ENCODE results near the gene ATF7IP2. TPM values are rescaled to one million over a fixed set of nuclear protein-coding genes. Genes with fewer than 3 reads are reported as not detected.

ATF7IP2 gene
- total RNA-seq, 1 donor from 2014 or later: 4.2 TPM

DNA sequence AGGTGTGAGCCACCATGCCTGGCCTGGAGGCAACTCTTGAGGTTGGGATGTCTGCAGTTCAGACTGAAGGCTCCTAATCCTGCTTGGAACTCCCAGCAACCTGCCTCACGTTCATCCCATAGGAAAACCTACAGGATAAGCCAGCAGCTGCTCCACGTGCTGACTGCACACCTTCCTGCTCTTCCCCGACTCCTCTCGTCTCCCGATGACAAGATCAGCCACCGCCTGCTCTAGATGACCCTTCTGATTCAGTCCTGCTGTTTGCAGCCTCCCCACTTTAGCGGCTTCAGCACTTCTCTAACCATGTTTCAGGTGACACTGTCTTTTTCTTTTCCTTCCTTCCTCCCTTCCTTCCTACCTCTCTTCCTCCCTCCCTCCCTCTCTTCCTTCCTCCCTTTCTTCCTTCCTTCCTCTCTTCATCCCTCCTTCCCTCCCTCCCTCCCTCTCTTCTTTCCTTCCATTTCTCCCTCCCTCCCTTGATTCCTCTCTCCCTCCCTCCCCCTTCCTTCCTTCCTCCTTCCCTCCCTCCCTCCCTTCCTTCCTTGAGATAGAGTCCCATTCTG lies 132.7 kb downstream of the ATF7IP2 start:
- TF ChIP-seq, protein P1, sequence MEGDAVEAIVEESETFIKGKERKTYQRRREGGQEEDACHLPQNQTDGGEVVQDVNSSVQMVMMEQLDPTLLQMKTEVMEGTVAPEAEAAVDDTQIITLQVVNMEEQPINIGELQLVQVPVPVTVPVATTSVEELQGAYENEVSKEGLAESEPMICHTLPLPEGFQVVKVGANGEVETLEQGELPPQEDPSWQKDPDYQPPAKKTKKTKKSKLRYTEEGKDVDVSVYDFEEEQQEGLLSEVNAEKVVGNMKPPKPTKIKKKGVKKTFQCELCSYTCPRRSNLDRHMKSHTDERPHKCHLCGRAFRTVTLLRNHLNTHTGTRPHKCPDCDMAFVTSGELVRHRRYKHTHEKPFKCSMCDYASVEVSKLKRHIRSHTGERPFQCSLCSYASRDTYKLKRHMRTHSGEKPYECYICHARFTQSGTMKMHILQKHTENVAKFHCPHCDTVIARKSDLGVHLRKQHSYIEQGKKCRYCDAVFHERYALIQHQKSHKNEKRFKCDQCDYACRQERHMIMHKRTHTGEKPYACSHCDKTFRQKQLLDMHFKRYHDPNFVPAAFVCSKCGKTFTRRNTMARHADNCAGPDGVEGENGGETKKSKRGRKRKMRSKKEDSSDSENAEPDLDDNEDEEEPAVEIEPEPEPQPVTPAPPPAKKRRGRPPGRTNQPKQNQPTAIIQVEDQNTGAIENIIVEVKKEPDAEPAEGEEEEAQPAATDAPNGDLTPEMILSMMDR (IDR thresholded peaks at IDR 0.05; ENCODE audit: insufficient read depth, low read length, severe bottlenecking): no peak
- FAIRE-seq: no peak
- H3K36me3 ChIP-seq (ENCODE audit: control insufficient read depth, insufficient read depth, low read length): no peaks in the 10 kb centered on the region
- no peaks in the 10 kb centered on the region for H3K27me3 ChIP-seq (ENCODE audit: control insufficient read depth, insufficient read depth, low read length)
- H3K4me3 ChIP-seq (ENCODE audit: low read depth, low read length): no peak overlapping the region
- no peak for DNase-seq (ENCODE audit: low read depth)

DNA sequence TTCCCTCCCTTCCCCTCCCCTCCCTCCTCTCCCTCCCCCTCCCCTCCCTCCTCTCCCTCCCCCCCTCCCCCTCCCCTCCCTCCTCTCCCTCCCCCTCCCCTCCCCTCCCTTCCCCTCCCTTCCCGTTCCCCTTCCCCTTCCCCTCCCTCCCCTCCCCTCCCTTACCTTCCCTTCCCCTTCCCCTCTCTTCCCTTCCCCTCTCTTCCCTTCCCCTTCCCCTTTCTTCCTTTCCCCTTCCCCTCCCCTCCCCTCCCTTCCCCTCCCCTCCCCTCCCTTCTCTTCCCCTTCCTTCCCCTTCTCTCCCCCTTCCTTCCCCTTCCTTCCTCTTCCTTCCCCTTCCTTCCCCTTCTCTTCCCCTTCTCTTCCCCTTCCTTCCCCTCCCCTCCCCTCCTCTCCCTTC lies 133.4 kb downstream of the ATF7IP2 start:
- DNase-seq (ENCODE audit: low read depth) (no peak), FAIRE-seq (no peak)
- no peaks in the 10 kb centered on the region for H3K27me3 ChIP-seq (ENCODE audit: control insufficient read depth, insufficient read depth, low read length)
- TF ChIP-seq, protein P1 (IDR thresholded peaks at IDR 0.05; ENCODE audit: insufficient read depth, low read length, severe bottlenecking): no peak
- H3K36me3 ChIP-seq (ENCODE audit: control insufficient read depth, insufficient read depth, low read length): no peaks in the 10 kb centered on the region
- H3K4me3 ChIP-seq (ENCODE audit: low read depth, low read length): no peak overlapping the region

DNA sequence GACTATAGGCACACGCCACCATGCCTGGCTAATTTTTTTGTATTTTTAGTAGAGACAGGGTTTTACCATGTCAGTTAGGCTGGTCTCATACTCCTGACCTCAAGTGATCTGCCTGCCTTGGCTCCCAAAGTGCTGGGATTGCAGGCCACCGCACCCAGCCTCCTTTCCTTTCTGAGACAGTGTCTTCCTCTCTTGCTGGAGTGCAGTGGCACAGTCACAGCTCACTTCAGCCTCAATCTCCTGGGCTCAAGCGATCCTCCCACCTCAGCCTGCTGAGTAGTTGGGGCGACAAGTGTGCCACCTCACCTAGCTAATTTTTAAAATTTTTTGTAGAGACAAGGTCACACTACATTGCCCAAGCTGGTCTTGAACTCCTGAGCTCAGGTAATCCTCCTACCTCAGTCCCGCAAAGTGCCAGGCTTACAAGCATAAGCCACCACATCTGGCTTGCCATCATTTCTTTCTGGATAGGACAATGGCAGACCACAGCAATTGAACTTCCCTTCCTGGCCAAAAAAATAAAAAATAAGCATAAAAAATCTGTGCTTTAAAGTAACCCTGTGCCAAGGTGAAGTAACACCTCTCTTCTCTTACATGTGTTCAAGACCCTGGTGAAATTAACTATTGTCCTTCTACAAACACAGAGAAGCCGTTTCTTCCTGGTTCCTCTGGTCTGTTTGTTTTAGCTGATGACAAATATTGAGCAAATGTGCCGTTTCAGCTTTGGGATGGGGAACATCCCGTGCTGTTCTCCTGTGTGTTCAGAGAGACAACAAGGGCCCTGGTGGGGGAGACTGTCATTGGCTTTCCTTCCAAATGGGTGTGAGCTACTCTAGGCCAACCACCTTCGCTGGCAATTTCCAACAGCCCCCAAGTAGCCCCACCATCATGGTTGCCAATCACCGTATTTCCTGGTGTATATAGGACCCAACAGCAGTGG lies 134.3 kb downstream of the ATF7IP2 start:
- peak; percentile 31 for DNase-seq (ENCODE audit: low read depth)
- TF ChIP-seq, protein P1 (IDR thresholded peaks at IDR 0.05; ENCODE audit: insufficient read depth, low read length, severe bottlenecking): no peak

DNA sequence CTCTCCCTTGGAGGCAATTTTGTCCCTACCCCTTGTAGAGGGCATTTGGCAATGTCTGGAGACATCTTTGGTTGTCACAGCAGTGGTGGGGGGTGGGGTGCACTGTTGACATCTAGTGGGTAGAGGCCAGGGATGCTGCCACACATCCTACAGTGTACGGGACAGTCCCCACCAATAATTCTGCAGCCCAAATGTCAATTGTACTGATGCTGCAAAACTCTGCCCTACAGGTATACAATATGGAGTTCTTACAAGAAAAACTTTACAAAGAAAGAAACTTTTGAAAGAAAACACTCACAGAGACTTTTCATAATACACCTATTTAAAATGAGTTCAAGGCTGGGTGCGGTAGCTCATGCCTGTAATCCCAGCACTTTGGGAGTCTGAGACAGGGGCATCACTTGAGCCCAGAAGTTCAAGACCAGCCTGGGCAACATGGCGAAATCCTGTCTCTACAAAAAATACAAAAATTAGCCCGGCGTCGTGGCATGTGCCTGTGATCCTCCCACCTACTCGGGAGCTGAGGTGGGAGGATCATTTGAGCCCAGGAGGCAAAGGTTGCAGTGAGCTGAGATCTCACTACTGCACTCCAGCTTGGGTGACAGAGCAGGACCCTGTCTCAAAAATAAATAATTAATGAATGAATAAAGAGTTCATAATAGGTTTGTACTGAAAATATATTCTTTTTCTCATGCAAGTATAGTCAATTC lies 135.2 kb downstream of the ATF7IP2 start:
- FAIRE-seq: no peak

More for the DNA sequence above, 134.3 kb downstream of the ATF7IP2 start:
- FAIRE-seq: no peak
- H3K36me3 ChIP-seq (ENCODE audit: control insufficient read depth, insufficient read depth, low read length): no peaks in the 10 kb centered on the region
- no peak overlapping the region for H3K4me3 ChIP-seq (ENCODE audit: low read depth, low read length)
- H3K27me3 ChIP-seq (ENCODE audit: control insufficient read depth, insufficient read depth, low read length): no peaks in the 10 kb centered on the region

DNA sequence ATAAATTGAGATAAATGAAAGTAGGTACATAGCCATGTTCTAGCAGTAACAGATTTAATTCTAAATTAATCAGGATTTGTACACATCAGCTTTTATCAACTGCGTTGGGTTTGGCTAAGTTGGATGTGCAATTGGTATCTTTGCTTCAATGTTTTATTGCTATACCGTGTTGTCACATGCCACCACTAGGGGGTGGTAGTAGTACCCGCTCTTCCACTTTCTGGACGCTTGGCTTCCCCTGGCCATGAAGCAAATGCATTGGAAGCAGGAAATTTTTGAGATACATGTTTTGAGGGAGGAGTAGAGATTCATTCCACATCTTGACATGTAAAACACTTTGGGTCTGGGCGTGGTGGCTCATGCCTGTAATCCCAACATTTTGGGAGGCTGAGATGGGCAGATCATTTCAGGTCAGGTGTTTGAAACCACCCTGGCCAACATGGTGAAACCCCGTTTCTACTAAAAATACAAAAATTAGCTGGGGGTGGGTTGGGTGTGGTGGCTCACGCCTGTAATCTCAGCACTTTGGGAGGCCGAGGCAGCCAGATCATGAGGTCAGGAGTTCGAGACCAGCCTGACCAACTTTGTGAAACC lies 135.9 kb downstream of the ATF7IP2 start:
- FAIRE-seq: no peak
- no peaks in the 10 kb centered on the region for H3K27me3 ChIP-seq (ENCODE audit: control insufficient read depth, insufficient read depth, low read length)
- H3K4me3 ChIP-seq (ENCODE audit: low read depth, low read length): no peak overlapping the region
- TF ChIP-seq, protein P1 (IDR thresholded peaks at IDR 0.05; ENCODE audit: insufficient read depth, low read length, severe bottlenecking): peak; percentile 80
- peak; percentile 62 for DNase-seq (ENCODE audit: low read depth)
- H3K36me3 ChIP-seq (ENCODE audit: control insufficient read depth, insufficient read depth, low read length): no peaks in the 10 kb centered on the region

More for the DNA sequence above, 135.2 kb downstream of the ATF7IP2 start:
- DNase-seq (ENCODE audit: low read depth): no peak
- Histone ChIP-seq H3K36me3 (ENCODE audit: control insufficient read depth, insufficient read depth, low read length) (no peaks in the 10 kb centered on the region), H3K27me3 (ENCODE audit: control insufficient read depth, insufficient read depth, low read length) (no peaks in the 10 kb centered on the region), H3K4me3 (ENCODE audit: low read depth, low read length) (no peak overlapping the region)
- TF ChIP-seq, protein P1 (IDR thresholded peaks at IDR 0.05; ENCODE audit: insufficient read depth, low read length, severe bottlenecking): no peak
